GM04504 (cell line): Measurements from ENCODE around the gene UBAP2L.
"Not testable (repeated sequence)": the region's sequence is repeated elsewhere in the genome, so short reads cannot be mapped to it uniquely, and the experiment has no call there.

Experiments used
- DNase-seq: peaks from one replicate; pipeline ENCODE4 v3.0.0-alpha.2; 2012; ENCODE audit warnings: low read depth

UBAP2L gene

DNA sequence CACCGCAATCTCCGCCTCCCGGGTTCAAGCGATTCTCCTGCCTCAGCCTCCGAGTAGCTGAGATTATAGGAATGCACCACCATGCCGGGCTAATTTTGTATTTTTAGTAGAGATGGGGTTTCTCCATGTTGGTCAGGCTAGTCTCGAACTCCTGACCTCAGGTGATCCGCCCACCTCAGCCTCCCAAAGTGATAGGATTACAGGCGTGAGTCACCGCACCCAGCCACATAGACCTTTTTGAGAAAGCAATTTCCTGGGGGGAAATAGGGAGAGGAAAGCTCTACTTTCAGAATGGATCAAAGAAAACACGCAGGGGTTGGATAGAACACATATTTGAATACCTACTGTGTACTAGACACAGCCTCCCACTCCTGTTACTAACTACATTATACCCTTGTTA is 15.0 kb upstream of the UBAP2L start:
- DNase-seq, result not testable (repeated sequence)

DNA sequence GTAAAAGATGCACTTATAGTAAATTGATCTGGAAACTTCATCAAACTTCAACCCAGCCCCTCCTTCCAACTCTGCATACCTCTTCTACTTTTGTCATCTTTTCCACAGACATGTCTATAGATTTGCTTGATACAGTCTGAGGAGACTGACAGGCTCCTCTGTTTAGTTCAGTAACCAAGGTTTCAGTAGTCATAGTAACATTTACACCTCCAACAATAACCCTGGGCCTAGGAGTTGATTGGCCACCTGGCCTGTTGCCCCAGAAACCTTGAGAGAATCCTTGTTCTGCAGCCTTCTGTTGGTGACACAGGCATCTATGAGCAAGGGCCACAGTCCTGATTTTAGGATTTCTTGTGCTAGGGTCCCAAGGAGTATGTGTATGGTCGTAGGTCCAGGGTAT is 14.6 kb upstream of the UBAP2L start, which contains the start of gene CFAP141:
TSS of gene CFAP141 (minus strand) at position 138 of the 400 bp plus-strand sequence. CDS start at position 112, 26 bp downstream.
- no peak for DNase-seq

DNA sequence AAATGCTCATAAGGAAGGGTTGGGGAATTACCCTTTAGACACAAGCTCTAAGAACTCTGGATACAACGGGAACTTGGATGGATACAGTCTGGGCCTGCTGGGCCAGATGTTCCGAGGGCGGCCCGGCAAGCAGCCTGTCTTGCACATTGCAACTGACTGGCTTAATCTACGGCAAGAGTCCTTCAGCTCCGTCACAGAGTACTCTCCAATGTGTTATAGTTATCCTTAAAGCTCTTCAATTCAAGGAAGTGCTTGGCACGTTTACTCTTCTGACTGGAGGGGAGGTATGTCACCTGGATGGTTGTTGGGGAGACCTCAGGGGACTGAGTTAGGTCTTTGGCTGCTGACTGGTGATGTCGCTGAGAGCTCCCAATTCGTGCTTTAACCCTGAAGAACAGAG is 13.5 kb upstream of the UBAP2L start:
- no peak for DNase-seq

DNA sequence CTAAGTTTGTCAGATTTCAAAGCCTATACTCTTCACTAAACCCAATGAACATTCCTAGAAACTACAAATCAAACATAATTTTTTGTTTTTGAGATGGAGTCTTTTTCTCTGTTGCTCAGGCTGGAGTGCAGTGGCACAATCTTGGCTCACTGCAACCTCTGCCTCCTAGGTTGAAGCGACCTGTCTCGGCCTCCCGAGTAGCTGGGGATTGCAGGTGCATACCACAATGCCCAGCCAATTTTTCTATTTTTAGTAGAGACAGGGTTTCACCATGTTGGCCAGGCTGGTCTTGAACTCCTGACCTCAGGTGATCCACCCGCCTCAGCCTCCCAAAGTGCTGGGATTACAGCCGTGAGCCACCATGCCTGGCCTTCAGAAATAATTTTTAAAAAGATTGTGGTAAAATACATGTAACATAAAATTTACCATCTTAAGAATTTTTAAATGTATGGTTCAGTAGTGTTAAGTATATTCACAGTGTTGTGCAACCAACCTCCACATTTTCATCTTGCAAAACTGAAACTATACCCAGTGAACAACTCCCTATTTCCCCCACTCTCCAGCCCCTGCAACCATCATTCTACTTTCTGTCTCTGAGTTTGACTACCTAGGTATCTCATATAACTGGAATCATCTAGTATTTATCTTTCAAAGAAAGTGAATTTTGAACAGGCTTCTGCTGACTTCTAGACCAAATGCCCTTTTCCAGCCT is 11.9 kb upstream of the UBAP2L start:
- no peak for DNase-seq

DNA sequence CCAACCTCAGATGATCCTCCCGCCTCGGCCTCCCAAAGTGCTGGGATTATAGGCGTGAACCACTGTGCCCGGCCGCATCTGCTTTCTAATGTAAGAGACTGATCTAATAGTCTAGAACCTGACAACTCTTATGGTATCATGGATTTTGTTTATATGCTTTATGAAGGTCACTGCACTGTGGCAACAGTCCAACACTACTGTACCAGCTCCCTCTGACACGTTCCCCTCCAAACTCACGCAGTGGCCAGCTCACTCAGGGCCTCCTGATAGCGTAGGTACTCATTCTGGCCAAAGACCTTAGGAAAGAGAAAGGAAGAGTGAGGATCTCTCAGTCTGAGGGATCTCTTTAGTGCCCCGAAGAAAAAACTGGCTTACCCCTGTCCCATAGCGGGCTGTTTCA is 8.7 kb upstream of the UBAP2L start:
- no peak for DNase-seq

DNA sequence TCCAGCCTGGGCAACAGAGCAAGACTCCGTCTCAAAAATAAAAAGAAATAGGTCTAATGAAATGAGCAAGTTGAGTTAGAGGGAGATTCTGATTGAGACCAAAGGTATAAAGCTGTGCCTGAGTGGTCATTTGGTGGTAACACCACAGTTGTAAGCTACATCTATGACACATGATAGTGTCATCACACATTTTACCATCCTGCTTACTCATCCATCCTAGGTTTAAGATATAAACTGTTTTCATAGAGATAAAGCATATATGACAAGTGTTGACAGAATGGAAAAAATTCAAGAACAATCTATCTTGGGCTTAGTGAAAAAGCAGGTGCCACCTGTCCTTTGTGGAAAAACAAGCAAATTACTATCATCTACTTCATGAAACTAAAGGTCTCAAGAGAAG is 7.5 kb upstream of the UBAP2L start:
- no peak for DNase-seq

DNA sequence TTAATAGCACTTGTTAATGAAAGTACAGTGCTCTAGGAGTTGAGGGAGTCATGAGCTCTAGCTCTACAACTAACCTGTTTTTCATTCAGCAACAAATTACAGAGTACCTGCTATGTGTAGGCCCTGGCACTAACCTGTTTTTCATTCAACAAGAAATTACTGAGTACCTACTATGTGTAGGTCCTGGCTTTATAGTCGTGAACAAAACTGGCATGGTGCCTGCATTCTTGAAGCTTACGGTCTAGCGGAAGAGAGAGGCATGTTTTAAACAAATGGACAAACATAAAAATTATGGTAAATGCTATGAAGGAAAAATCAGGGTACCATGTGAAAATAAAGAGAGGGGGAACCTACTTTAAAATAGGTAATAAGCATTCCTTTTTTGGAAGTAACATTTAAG is 2.2 kb upstream of the UBAP2L start:
- no peak for DNase-seq

DNA sequence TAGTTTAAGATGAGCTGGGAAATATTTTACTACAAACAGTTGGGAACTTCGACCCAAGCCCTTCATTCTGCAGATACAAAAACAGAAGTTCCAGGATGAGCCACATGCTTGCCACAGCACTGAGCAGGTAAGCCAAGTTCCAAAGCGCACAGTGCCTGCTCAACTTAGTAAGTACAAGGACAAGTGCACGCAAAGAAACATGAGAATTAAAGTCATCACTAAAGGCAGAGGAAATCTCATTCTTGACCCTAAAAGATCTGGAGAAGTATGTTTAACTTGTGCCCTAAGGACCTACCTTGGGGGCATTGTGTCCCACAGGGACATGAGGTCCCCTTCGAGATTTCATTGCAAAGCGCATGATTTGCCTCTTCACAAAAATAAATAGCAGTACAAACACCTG is 1.2 kb upstream of the UBAP2L start:
- DNase-seq, result no peak

DNA sequence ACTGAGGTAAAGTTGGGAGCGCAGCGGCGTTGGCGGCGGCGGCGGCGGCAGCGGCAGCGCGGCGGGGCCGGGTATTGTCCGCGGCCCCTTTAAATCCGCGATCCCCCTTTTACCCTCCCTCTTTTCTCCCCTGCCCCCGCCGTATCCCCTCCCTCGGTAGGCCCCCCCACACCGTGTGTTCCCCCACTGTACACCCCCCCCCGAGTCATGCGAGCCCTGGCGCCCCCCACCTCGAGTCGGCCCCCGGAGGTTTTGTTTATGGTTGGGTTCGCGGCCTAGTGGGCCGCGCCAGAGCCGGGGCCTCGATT is 169 bp downstream of the UBAP2L start:
- no peak for DNase-seq

DNA sequence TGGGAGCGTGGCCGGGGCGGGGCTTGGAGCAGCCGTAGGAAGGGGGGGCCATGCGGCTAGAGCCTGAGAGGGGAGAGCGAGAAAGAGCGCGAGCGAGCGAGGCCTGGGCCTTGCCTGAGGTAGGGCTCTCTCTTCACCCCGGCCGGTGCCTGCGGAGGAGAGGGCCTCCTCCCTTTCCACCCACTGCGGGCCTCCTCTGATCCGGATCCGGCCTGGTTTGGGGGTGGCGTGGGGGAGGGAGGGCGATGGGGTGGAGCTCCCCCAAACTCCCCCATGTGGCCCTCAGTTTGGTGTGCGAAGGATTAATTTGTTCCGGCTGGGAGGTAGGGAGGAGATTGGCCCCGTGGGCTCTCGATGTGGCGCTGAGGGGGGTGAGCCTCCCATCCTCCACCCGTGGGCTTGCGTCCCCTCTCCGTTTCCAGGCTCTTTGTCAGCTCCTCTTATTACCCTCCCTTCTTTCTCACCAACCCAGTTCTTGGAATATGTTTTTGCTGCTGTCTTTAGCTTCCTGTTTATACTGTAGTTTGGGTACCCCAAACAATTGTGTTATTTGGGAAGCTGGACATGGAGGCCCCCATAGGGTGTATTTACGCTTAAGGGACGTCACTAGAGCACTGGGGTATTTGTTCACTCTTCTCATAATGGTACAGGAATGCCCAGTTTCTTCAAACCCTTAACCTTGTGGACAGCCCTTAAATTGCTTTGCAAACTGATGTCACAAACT is 685 bp downstream of the UBAP2L start:
- DNase-seq, result no peak

DNA sequence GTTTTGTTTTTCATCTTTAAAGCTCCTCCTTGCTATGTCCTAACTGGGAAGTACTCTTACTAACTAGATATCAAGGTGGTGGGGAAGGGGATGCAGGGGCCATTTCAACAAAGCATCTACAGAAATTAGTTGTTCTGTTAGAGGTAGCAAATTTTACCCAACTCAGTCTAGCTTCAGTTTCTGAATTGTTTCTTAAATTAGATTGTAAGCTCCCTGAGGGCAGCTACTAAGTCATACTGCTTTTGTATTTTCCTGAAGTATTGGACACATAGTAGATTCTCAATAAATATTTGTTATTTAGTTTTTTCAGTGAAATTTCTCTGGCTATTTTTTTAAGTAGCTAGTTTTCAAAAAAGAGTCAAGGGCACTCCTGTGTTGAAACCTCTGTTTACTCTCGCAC is 1.8 kb downstream of the UBAP2L start:
- DNase-seq, result no peak

DNA sequence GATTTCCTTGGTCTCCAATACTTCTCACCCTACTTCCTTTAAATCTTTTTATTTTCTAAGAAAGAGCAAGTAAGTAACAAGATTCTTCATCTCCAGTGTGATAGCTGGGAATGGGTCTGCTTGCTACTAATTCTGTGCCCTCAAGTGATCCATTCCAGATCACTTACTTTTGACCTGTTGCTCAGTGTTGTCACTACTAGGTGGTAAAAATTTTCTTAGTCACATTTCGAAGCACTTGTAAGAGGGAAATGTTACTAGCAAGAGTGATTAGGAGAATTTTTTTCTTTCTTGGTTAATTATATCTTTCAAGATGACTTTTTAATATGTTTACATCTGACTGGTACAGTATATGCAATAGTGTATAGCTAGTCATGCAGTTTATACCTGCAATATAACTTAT is 2.2 kb downstream of the UBAP2L start:
- DNase-seq, result no peak

DNA sequence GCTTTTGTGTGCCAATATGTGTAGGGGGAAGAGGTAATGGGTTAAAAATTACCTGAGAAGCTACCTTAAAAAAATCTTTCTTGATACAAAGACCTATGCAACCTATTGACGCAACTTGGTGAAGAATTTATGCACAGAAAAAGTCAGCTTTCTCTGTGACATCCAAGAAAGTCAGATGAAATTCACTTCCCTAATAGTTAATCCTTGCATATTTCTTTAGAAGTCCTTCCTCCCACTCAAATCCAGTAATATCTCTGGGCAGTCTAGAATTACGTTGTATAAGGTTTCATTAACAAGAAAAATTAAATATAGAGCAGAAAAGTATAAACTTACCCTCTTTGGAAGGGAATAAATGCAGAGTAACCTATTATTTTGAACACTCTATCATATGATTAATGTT is 2.9 kb downstream of the UBAP2L start:
- DNase-seq, result no peak

DNA sequence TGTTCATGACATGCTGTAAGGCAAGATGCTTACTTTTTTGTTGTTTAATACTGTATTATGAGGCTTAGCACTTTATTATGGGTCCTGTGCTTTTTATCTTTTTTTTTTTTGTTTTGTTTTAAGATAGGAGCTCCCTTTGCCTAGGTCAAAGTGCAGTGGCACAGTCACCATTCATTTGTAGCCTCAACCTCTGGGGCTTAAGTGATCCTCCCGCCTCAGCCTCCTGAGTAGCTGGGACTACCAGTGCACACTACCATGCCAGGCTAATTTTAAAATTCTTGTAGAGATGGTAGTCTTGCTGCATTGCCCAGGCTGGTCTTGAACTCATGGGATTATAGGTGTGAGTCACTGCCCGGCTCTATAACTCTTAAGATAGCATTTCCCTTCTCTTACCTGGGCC is 4.6 kb downstream of the UBAP2L start:
- no peak for DNase-seq

DNA sequence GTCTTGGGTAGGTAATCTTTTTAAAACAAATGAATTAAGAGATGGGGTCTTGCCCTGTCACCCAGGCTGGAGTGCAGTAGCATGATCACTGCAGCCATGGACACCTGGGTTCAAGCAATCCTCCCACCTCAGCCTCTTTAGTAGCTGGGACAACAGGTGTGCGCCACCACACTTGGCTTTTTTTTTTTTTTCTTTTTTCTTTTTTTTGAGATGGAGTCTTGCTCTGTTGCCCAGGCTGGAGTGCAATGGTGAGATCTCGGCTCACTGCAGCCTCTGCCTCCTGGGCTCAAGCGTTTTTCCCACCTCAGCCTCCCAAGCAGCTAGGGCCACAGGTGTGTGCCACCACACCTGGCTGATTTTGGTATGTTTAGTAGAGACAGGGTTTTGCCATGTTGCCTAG is 10.4 kb downstream of the UBAP2L start:
- DNase-seq, result not testable (repeated sequence)

DNA sequence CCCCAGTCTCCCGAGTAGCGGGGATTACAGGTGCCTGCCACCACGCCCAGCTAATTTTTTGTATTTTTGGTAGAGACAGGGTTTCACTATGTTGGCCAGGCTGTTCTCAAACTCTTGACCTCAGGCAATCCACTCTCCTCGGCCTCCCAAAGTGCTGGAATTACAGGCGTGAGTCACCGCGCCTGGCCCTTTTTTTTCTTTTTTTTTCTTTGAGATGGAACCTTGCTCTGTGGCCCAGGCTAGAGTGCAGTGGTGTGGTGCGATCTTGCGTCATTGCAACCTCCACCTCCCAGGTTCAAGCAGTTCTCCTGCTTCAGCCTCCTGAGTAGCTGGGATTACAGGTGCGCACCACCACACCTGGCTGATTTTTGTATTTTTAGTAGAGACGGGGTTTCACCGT is 12.4 kb downstream of the UBAP2L start:
- not testable (repeated sequence) for DNase-seq

DNA sequence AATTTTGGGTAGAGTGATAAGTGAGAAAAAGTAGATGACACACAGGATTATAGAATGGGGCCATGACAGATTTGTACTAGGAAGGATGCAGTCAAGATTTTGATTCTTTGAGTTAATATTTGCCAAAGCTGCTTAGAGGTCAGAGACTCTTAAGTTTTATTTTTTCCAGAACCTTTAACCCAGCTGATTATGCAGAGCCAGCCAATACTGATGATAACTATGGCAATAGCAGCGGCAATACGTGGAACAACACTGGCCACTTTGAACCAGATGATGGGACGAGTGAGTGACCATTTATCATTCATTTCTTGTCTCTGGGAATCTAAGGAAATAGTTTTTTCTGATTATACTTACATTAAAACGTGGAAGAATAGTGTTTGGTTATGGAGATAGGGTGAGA is 16.1 kb downstream of the UBAP2L start:
- DNase-seq, result no peak

DNA sequence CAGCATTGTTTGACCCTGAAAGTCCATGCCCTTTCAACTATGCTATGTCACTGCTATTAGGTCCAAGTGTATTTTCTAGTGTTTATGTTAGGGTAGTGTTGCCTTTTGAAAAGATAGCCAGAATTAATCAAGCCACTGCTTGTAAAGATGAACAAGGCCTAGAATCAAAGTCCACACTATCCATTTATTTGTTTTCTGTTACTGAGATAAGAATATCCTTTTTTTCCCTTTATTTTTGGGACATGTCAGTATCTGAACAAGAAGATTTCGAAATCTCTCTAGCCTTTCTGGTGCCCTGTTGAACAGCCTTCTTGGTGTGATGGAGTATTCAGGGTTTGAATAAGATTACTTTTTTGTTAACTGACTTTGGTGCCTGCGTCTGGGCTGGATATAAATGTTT is 16.7 kb downstream of the UBAP2L start:
- no peak for DNase-seq

DNA sequence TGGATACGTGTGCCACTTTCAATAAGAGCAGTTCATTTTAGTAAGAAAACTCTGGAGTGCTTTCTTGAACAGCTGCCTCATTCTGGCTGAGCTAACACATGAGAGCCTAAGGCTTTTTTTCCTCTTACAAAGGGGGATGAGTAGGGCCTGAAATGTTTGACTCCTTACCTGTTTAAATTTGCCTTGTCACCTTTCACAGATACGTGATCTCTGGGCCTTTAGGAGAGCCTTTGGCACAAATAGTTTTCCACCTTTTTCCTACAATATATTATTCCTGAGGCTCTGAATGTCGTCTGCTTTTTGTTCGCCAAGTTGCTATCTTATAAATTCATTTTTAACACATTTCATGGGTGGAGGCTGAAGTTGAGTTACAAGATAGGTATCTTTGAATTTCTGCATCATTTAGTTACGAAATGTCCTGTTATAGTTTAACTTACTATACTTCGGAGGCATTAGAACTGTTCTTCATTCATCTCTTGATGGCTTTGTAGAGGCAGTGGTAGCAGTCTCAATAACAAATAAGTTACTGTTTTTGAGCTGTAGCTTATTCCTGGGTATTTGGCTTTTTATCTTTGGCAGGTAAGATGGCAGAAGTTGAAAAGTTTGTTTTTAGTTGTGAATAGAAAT is 17.2 kb downstream of the UBAP2L start:
- DNase-seq, result no peak

DNA sequence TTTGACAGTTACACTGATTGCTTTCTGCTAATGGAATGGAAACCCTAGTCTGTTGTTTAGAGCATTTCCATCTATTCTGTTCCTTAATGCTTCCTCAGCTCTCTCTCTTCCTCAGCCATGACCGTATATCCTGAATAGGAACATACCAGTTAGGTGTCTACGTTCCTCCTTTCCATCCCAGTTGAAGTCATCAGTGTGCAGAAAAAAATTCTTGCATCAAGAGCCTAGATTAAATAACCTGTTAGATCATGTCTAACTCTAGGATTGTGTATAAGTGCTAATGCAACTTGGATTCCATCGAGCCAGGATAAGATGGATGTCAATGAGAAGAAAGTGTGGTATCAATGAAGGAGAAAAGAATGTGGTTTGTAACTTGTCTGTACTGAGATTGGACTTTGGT is 18.7 kb downstream of the UBAP2L start:
- no peak for DNase-seq

DNA sequence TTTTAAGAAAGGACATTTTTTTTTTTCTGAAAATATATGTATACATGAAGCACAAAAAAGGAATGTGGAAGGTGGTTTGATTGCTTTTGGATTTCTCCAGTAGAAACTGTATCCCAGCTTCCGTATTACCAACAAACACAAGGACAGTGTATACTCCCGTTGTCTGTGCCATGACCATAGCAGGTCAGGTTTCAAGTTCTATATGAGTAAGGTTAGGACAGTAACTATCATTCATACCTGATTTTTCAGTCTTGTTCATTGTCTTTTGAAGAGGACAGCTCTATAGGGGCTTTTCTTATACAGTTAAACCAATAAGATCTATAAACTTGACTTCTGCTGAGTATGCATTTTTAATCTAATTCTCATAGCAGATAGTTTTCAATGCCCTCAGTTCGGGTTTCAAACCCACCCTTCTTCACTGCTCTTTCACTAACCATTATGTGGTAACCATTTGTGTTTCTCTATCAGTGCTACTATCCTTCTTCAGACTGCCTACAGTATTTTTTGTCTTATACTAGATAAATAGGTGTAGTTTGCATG is 19.6 kb downstream of the UBAP2L start:
- DNase-seq, result no peak

DNA sequence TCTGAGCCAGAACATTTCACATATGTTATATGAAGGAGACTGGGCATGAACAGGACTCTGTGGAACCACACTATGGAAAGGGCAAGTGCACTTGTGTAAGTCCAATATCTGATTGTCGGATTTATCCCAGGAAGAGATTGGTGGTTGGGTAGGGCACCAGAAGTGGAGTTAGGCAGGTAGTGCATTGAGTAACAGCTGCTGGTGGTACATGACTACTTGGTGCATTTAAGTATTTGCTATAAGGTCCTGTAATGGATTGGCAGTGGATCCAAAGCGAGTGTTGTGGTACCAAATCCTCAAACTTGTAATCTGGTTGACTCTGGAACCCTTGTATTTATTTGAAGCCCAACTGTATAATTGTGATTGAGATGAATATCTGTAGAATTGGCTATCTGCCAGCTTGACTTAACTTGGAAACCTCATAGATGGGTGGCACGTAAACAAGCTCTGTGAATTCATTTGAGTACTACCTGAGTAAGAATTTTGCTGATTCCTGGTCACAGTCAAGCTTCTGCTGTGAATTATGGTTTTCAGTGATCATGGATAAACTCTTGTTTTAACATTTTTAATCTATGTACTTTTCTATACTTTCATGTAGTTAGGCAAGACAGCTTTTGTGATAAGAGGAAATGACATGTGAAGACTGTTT is 21.1 kb downstream of the UBAP2L start:
- DNase-seq, result no peak

DNA sequence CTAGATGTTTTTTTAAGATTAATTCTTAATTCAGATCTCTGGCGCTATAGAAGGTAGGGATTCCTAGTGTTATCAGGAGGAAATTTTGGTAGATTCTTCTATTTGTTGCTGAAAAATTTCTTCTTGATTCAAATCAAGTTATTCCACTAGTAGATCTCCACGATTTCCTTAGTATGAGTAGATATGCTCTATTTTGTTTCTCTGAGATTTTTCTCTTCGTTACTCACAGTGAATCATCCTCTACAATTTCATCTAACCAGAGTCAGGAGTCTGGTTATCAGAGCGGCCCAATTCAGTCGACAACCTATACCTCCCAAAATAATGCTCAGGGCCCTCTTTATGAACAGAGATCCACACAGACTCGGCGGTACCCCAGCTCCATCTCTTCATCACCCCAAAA is 32.9 kb downstream of the UBAP2L start:
- DNase-seq, result no peak
